HL-60 (cell line): Measurements from ENCODE around the gene CSMD2.

Experiments used
- CTCF ChIP-seq: IDR thresholded peaks from one replicate; pipeline ENCODE4 v1.5.1; 2011; ENCODE audit warnings: low read length, control low read depth, inconsistent platforms; ENCODE audit not compliant: insufficient read depth
- GABPA ChIP-seq: IDR thresholded peaks from 2 replicates; pipeline ENCODE4 v1.6.1; 2012; ENCODE audit warnings: low read depth
- POLR2AphosphoS5 ChIP-seq: IDR thresholded peaks from 2 replicates; pipeline ENCODE4 v1.6.1; 2012; ENCODE audit warnings: low read depth
- REST ChIP-seq: IDR thresholded peaks from 2 replicates; pipeline ENCODE4 v1.6.1; 2012; ENCODE audit warnings: low read depth; ENCODE audit not compliant: insufficient replicate concordance
- SPI1 ChIP-seq: IDR thresholded peaks from 2 replicates; pipeline ENCODE4 v1.6.1; 2012; ENCODE audit warnings: low read depth, mild to moderate bottlenecking, borderline replicate concordance

DNA sequence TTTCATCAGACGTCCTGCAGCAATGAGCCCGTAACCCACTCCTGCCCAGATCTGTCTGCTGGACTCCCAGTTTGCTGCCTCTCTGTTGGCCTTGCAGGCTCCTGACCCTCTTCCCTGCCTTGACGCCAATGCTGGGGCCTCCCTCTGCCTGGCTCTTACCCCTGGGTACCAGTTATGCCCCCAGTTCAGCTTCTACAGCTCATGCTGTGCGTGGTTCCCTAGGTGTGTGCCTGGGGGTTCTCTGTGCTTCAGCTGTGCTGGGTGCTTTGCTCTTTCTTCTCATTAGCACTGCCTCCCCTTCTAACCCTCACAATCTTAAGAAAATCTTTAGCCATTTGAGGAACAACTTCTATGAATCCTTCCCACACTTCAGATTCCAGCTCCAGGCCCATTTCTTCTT is 541.2 kb downstream of the CSMD2 start:
- TF ChIP-seq CTCF (no peak), REST (no peak), GABPA (no peak), POLR2AphosphoS5 (no peak), SPI1 (no peak)
